Astrocyte (in vitro differentiated cells and primary cell): ENCODE measurements around the gene PIGT. TPM values are rescaled to one million over a fixed set of nuclear protein-coding genes. Genes with fewer than 3 reads are reported as not detected.
"Not testable (repeated sequence)": the region's sequence is repeated elsewhere in the genome, so short reads cannot be mapped to it uniquely, and the experiment has no call there.

Experiments
- DNase-seq: peaks from one replicate; pipeline ENCODE4 v3.0.0-alpha.2; 2010; ENCODE audit warnings: low read depth
- FAIRE-seq: peaks from 2 replicates; lab custom pipeline; 2011; peaks lifted over from hg19 to GRCh38; lab: Jason Lieb, UNC
- H2AFZ ChIP-seq: 2 replicates; pipeline ENCODE4 v1.6.0; 2012; ENCODE audit warnings: low read depth, low read length, inconsistent platforms
- H3K27ac ChIP-seq: 2 replicates; pipeline ENCODE4 v1.5.1; 2011; ENCODE audit warnings: low read depth, low read length, inconsistent platforms
- H3K27me3 ChIP-seq: 2 replicates; pipeline ENCODE4 v1.6.0; 2011; ENCODE audit warnings: low read length, inconsistent platforms; ENCODE audit not compliant: insufficient read depth
- H3K36me3 ChIP-seq: 2 replicates; pipeline ENCODE4 v1.5.1; 2011; ENCODE audit warnings: low read length, inconsistent platforms; ENCODE audit not compliant: insufficient read depth
- H3K4me1 ChIP-seq: 2 replicates; pipeline ENCODE4 v1.5.1; 2011; ENCODE audit warnings: low read length, inconsistent platforms; ENCODE audit not compliant: insufficient read depth
- H3K4me2 ChIP-seq: 2 replicates; pipeline ENCODE4 v1.6.0; 2012; ENCODE audit warnings: low read length, inconsistent platforms
- H3K4me3 ChIP-seq: 2 replicates; pipeline ENCODE4 v1.5.1; 2011; ENCODE audit warnings: low read depth, mild to moderate bottlenecking, low read length, inconsistent platforms; ENCODE audit not compliant: insufficient read depth
- H3K79me2 ChIP-seq: 2 replicates; pipeline ENCODE4 v1.6.0; 2012; ENCODE audit warnings: mild to moderate bottlenecking, low read length, inconsistent platforms; ENCODE audit not compliant: insufficient read depth
- H3K9ac ChIP-seq: 2 replicates; pipeline ENCODE4 v1.6.0; 2012; ENCODE audit warnings: mild to moderate bottlenecking, low read length, inconsistent platforms
- H3K9me3 ChIP-seq: 2 replicates; pipeline ENCODE4 v1.5.1; 2012; ENCODE audit warnings: low read depth, mild to moderate bottlenecking, low read length, inconsistent platforms; ENCODE audit not compliant: insufficient read depth
- H4K20me1 ChIP-seq: 2 replicates; pipeline ENCODE4 v1.6.0; 2012; ENCODE audit warnings: low read length, inconsistent platforms; ENCODE audit not compliant: insufficient read depth
- H3K27ac Mint-ChIP-seq: one replicate; pipeline ENCODE4 v1.8.0; 2021; ENCODE audit warnings: mild to moderate bottlenecking, mixed read lengths; ENCODE audit not compliant: unreplicated experiment
- H3K27me3 Mint-ChIP-seq: one replicate; pipeline ENCODE4 v1.8.0; 2021; ENCODE audit warnings: low read depth, mixed read lengths; ENCODE audit not compliant: unreplicated experiment
- H3K36me3 Mint-ChIP-seq: one replicate; pipeline ENCODE4 v1.8.0; 2021; ENCODE audit warnings: low read depth, mixed read lengths; ENCODE audit not compliant: unreplicated experiment
- H3K4me1 Mint-ChIP-seq: one replicate; pipeline ENCODE4 v1.8.0; 2021; ENCODE audit warnings: low read depth, mixed read lengths; ENCODE audit not compliant: unreplicated experiment
- H3K4me3 Mint-ChIP-seq: one replicate; pipeline ENCODE4 v1.8.0; 2021; ENCODE audit warnings: mild to moderate bottlenecking, moderate library complexity, mixed read lengths; ENCODE audit not compliant: unreplicated experiment
- H3K9me3 Mint-ChIP-seq: one replicate; pipeline ENCODE4 v1.8.0; 2021; ENCODE audit warnings: mild to moderate bottlenecking, mixed read lengths; ENCODE audit not compliant: unreplicated experiment
- EZH2 ChIP-seq: IDR thresholded peaks from 2 replicates; pipeline ENCODE4 v1.6.1; 2012; ENCODE audit warnings: mild to moderate bottlenecking, low read length, inconsistent platforms; ENCODE audit not compliant: insufficient read depth
- microRNA-seq: library from miRNA; unstranded; fragments of <30 nt; microRNA quantifications from one replicate; pipeline ENCODE4 v1.2.0, GENCODE V29; 2020
- total RNA-seq: library from RNA; stranded (reverse); gene quantifications from 2 replicates; pipeline ENCODE4 v1.2.1, GENCODE V29; 2021
- TF ChIP-seq, protein P1 (sequence below): IDR thresholded peaks from 2 replicates; pipeline ENCODE4 v1.5.1; 2011; ENCODE audit warnings: low read depth, mild to moderate bottlenecking, inconsistent platforms, low read length, moderate library complexity; ENCODE audit not compliant: insufficient read depth

PIGT gene
- total RNA-seq, 1 donor from 2014 or later = 83.7 TPM

DNA sequence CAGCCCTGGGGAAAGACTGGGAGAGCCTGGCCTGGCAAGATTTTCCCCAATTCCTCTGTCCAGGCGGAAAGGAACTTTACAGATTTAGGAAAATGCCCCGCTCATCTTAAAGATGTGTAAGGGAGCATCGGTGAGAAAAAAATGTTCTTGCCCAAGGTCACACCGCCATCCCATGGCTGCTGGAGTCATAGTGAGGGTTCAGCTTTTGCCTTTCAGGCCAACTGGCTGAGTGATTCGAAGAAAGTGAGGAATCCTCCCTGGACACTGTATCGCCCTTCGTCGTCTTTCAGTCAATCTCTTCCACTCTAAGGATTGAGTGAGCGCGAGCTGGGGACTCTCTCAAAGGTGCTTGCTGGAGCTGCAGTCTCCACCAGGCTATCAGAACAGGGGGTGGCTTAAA lies 55.0 kb downstream of the PIGT start:
- Histone ChIP-seq H2AFZ (peak overlapping the region; percentile 9), H3K4me3 (peak overlapping the region; percentile 44), H3K9ac (no peak overlapping the region), H3K36me3 (no peaks in the 10 kb centered on the region), H3K79me2 (no peaks in the 10 kb centered on the region), H3K4me1 (peaks cover 2% of the 10 kb centered on the region), H4K20me1 (no peaks in the 10 kb centered on the region), H3K9me3 (no peaks in the 10 kb centered on the region), H3K27ac (no peak overlapping the region), H3K4me2 (peak overlapping the region; percentile 77), H3K27me3 (peaks cover 49% of the 10 kb centered on the region)
- TF ChIP-seq, protein P1, sequence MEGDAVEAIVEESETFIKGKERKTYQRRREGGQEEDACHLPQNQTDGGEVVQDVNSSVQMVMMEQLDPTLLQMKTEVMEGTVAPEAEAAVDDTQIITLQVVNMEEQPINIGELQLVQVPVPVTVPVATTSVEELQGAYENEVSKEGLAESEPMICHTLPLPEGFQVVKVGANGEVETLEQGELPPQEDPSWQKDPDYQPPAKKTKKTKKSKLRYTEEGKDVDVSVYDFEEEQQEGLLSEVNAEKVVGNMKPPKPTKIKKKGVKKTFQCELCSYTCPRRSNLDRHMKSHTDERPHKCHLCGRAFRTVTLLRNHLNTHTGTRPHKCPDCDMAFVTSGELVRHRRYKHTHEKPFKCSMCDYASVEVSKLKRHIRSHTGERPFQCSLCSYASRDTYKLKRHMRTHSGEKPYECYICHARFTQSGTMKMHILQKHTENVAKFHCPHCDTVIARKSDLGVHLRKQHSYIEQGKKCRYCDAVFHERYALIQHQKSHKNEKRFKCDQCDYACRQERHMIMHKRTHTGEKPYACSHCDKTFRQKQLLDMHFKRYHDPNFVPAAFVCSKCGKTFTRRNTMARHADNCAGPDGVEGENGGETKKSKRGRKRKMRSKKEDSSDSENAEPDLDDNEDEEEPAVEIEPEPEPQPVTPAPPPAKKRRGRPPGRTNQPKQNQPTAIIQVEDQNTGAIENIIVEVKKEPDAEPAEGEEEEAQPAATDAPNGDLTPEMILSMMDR = no peak
- no peak for TF ChIP-seq EZH2
- no peak for DNase-seq
- H3K4me3 Mint-ChIP-seq = peak overlapping the region; percentile 67
- peaks cover 40% of the 10 kb centered on the region for H3K27me3 Mint-ChIP-seq
- no peaks in the 10 kb centered on the region for H3K36me3 Mint-ChIP-seq
- no peaks in the 10 kb centered on the region for H3K4me1 Mint-ChIP-seq
- no peak overlapping the region for H3K27ac Mint-ChIP-seq
- no peaks in the 10 kb centered on the region for H3K9me3 Mint-ChIP-seq
- FAIRE-seq = no peak

DNA sequence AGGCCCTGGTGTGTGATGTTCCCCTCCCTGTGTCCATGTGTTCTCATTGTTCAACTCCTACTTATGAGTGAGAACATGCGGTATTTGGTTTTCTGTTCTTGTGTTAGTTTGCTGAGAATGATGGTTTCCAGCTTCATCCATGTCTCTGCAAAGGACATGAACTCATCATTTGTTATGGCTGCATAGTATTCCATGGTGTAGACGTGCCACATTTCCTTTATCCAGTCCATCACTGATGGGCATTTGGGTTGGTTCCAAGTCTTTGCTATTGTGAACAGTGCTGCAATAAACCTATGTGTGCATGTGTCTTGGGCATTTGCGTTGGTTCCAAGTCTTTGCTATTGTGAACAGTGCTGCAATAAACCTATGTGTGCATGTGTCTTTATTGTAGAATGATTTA lies 56.3 kb downstream of the PIGT start:
- not testable (repeated sequence) for H3K4me1 Mint-ChIP-seq, H3K9me3 Mint-ChIP-seq, H3K79me2 ChIP-seq, H3K4me3 ChIP-seq, H3K36me3 Mint-ChIP-seq, H3K4me3 Mint-ChIP-seq, H3K27ac Mint-ChIP-seq, H3K27ac ChIP-seq, DNase-seq, H3K9me3 ChIP-seq, H4K20me1 ChIP-seq, H3K4me1 ChIP-seq, H2AFZ ChIP-seq, H3K4me2 ChIP-seq, FAIRE-seq, H3K36me3 ChIP-seq, H3K9ac ChIP-seq
- H3K27me3 Mint-ChIP-seq = peaks cover 35% of the 10 kb centered on the region
- peaks cover 39% of the 10 kb centered on the region for H3K27me3 ChIP-seq

Small RNA genes lying within 50 kb of the gene (microRNA-seq; reads per million reads assigned to microRNA genes)
- 1.6 reads per million for gene MIR6812

Other genes starting within 250 kb of the PIGT start
- not detected in 2 replicates for gene PI3, start 241.2 kb upstream of the PIGT start, total RNA-seq
- not detected in 2 replicates for gene SEMG1, start 209.1 kb upstream of the PIGT start, total RNA-seq
- gene SEMG2, start 194.8 kb upstream of the PIGT start, total RNA-seq = not detected in 2 replicates
- gene SLPI, start 161.6 kb upstream of the PIGT start, total RNA-seq = 0.41 TPM in 1 of 2 replicates, not detected in the other
- gene RBPJL, start 109.3 kb upstream of the PIGT start, total RNA-seq = not detected in 2 replicates
- gene MATN4, start 107.8 kb upstream of the PIGT start, total RNA-seq = 0.19 and 0.20 TPM in 2 replicates
- gene SDC4, start 67.7 kb upstream of the PIGT start, total RNA-seq = 125 and 135 TPM in 2 replicates
- gene SYS1, start 53.0 kb upstream of the PIGT start, total RNA-seq = 20.4 and 25.2 TPM in 2 replicates
- not detected in 2 replicates for gene TP53TG5, start 37.8 kb upstream of the PIGT start, total RNA-seq
- 10.7 and 11.3 TPM in 2 replicates for gene DBNDD2, start 7.9 kb upstream of the PIGT start, total RNA-seq
- 2.4 and 4.1 TPM in 2 replicates for gene WFDC2, start 53.6 kb downstream of the PIGT start, total RNA-seq
- not detected in 2 replicates for gene SPINT3, start 99.5 kb downstream of the PIGT start, total RNA-seq
- gene WFDC6, start 123.3 kb downstream of the PIGT start, total RNA-seq = not detected in 2 replicates
- not detected in 2 replicates for gene EPPIN, start 131.3 kb downstream of the PIGT start, total RNA-seq
- not detected in 2 replicates for gene WFDC8, start 163.1 kb downstream of the PIGT start, total RNA-seq
- not detected in 2 replicates for gene WFDC10A, start 213.6 kb downstream of the PIGT start, total RNA-seq
- gene WFDC9, start 215.1 kb downstream of the PIGT start, total RNA-seq = not detected in 2 replicates